Kidney (tissue), 22 donors: Measurements from ENCODE around the gene ZNF506. TPM values are rescaled to one million over a fixed set of nuclear protein-coding genes. Genes with fewer than 3 reads are reported as not detected.
A peak's percentile ranks its signal among the peaks of the same experiment; 100 is the strongest.
"Not testable (repeated sequence)": the region's sequence is repeated elsewhere in the genome, so short reads cannot be mapped to it uniquely, and the experiment has no call there.

Experiments used
- DNase-seq, 5 donors: peaks; one replicate each; pipeline ENCODE4 v3.0.0-alpha.2; 2013 to 2020
- FAIRE-seq: peaks from 2 replicates; lab custom pipeline; 2012; peaks lifted over from hg19 to GRCh38; lab: Jason Lieb, UNC
- H3K27ac ChIP-seq, 2 donors: one replicate each; pipeline ENCODE4 v1.7.0; 2013; ENCODE audit warnings: low read depth in 2 of 2, low read length in 2 of 2, inconsistent platforms in 1 of 2
- H3K27me3 ChIP-seq: one replicate; pipeline ENCODE4 v1.7.1; 2013; ENCODE audit warnings: low read length, inconsistent platforms; ENCODE audit not compliant: control insufficient read depth, insufficient read depth
- H3K36me3 ChIP-seq, 3 donors: one replicate each; pipeline versions ENCODE4 v1.7.0 to v1.7.1; 2013; ENCODE audit warnings: low read length in 3 of 3, control low read depth in 1 of 3, inconsistent platforms in 1 of 3; ENCODE audit not compliant: insufficient read depth in 3 of 3, control insufficient read depth in 2 of 3
- H3K4me1 ChIP-seq, 3 donors: one replicate each; pipeline versions ENCODE4 v1.7.0 to v1.7.1; 2013; ENCODE audit warnings: low read length in 3 of 3, inconsistent platforms in 1 of 3, low read depth in 1 of 3; ENCODE audit not compliant: control insufficient read depth in 2 of 3, insufficient read depth in 2 of 3
- H3K4me3 ChIP-seq, 3 donors: one replicate each; pipeline versions ENCODE4 v1.7.0 to v1.8.1; 2013; ENCODE audit warnings: low read length in 3 of 3, control low read depth in 1 of 3, inconsistent platforms in 1 of 3
- H3K9ac ChIP-seq, 3 donors: one replicate each; pipeline versions ENCODE4 v1.7.0 to v1.7.1; 2013; ENCODE audit warnings: low read length in 3 of 3, control low read depth in 1 of 3, inconsistent platforms in 1 of 3
- H3K9me3 ChIP-seq, 3 donors: one replicate each; pipeline versions ENCODE4 v1.7.0 to v1.7.1; 2013; ENCODE audit warnings: low read length in 3 of 3, control low read depth in 1 of 3, inconsistent platforms in 1 of 3; ENCODE audit not compliant: control insufficient read depth in 2 of 3, insufficient read depth in 1 of 3
- intact Hi-C: fragments of 100-400 bp; cut with DNase I; formaldehyde crosslinking; loops from one replicate; pipeline ENCODE4 v1.11.1; 2022
- long read RNA-seq, 10 donors: library from polyadenylated mRNA in 1 of 10; unstranded in 1 of 10; transcript quantifications; one replicate each; pipeline ENCODE4 v2.0.0 and lab custom pipeline, GENCODE V29; 2021 to 2026
- polyA plus RNA-seq: library from polyadenylated mRNA; stranded (reverse); fragments of 350-450 nt; fragmentation: Illumina TruSeq; extraction: RNeasy Lipid Tissue Mini Kit (QIAGEN cat#74804); gene quantifications from one replicate; pipeline ENCODE4 v1.2.3, GENCODE V29; 2014; ENCODE audit warnings: low read depth, low replicate concordance; ENCODE audit not compliant: insufficient read depth
- total RNA-seq: library from RNA; stranded (reverse); fragmentation: NEBNext Ultra II Directional; extraction: Animal tissue kit (Norgen Biotek cat#: 25700); gene quantifications from one replicate; pipeline ENCODE4 v1.2.1, GENCODE V29; 2021
- TF ChIP-seq, protein P1 (sequence below): IDR thresholded peaks from 3 replicates; pipeline ENCODE4 v1.5.1; 2012; ENCODE audit warnings: mild to moderate bottlenecking, moderate library complexity, borderline replicate concordance; ENCODE audit not compliant: insufficient read depth; ENCODE audit errors: extremely low read depth
- donor health status: control.
- donor health status: control.
- donor health status: control.
- donor health status: control.
- donor health status: control.
- donor health status: DM: yes; HTN: yes; CAD: no.
- donor health status: Normal renal cell carcinoma (clear cell type).

ZNF506 gene
- total RNA-seq: 37.8 TPM
- 7.4 TPM for polyA plus RNA-seq
- long read RNA-seq, donor 1, full-length matches to known transcripts: 8 of 16 reads
- long read RNA-seq, donor 1, partial matches to known transcripts: 8 of 16 reads
- long read RNA-seq, donor 1, other reads (novel, unspliced or antisense): 0 of 16 reads
- long read RNA-seq, donor 2, full-length matches to known transcripts: 24 of 29 reads
- long read RNA-seq, donor 2, partial matches to known transcripts: 5 of 29 reads
- long read RNA-seq, donor 2, other reads (novel, unspliced or antisense): 0 of 29 reads
- long read RNA-seq, donor 3, full-length matches to known transcripts: 20 of 20 reads
- long read RNA-seq, donor 3, partial matches to known transcripts: 0 of 20 reads
- long read RNA-seq, donor 3, other reads (novel, unspliced or antisense): 0 of 20 reads
- long read RNA-seq, donor 4, full-length matches to known transcripts: 11 of 17 reads
- long read RNA-seq, donor 4, partial matches to known transcripts: 6 of 17 reads
- long read RNA-seq, donor 4, other reads (novel, unspliced or antisense): 0 of 17 reads
- long read RNA-seq, donor 5: 0 reads
- long read RNA-seq, donor 6, full-length matches to known transcripts: 6 of 6 reads
- long read RNA-seq, donor 6, partial matches to known transcripts: 0 of 6 reads
- long read RNA-seq, donor 6, other reads (novel, unspliced or antisense): 0 of 6 reads
- long read RNA-seq, donor 7, full-length matches to known transcripts: 6 of 12 reads
- long read RNA-seq, donor 7, partial matches to known transcripts: 2 of 12 reads
- long read RNA-seq, donor 7, other reads (novel, unspliced or antisense): 4 of 12 reads
- long read RNA-seq, donor 8, full-length matches to known transcripts: 9 of 9 reads
- long read RNA-seq, donor 8, partial matches to known transcripts: 0 of 9 reads
- long read RNA-seq, donor 8, other reads (novel, unspliced or antisense): 0 of 9 reads
- long read RNA-seq, donor 9, partial matches to known transcripts: 0 of 3 reads
- long read RNA-seq, donor 9, other reads (novel, unspliced or antisense): 0 of 3 reads
- long read RNA-seq, donor 10, full-length matches to known transcripts: 16 of 34 reads
- long read RNA-seq, donor 10, partial matches to known transcripts: 18 of 34 reads
- long read RNA-seq, donor 10, other reads (novel, unspliced or antisense): 0 of 34 reads

DNA sequence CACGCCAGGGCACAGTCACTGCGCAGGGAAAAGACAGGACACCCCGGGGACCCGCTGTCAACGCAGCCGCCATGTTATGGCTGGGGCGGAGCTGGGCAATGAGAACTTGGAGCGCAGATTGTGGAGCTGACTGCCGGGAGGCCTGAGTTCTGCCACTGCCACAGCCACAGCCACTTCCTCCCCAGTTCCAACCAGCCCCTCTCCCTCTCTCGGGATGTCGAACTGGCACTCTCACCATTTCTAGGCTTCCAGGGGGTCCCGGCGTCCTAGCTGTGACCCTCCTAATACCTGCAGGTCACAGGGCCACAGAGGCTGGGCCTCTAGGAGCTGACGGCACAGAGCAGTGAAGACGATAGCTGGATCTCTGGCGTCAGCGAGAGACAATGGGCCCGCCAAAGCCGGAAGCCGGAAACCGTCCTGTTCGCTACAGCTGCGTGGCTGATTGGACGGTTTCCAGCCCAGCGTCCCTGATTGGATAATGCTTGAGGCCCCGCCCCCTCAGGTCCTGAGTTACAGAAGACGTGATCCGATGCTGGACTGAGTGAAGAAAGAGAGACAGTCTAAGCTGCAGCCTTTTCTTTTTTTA is at the start of gene ZNF506:
Gene ZNF506 (minus strand): TSS at position 385 of the 586 bp plus-strand sequence. CDS start 147 bp downstream, at position 238.
- peak within 1 kb of the TSS; percentile 89 to 99 (median 98) for H3K9ac ChIP-seq
- peak; percentile 97 for FAIRE-seq
- H3K27me3 ChIP-seq: no peaks in the 10 kb centered on the region
- peaks cover 0 to 4% (median 0%) of the 10 kb centered on the region in 3 donors for H3K4me1 ChIP-seq
- intact Hi-C loops: no loop called here
- no peaks in the 10 kb centered on the region for H3K9me3 ChIP-seq
- DNase-seq: peak; percentile 98 to 100 (median 99)
- H3K36me3 ChIP-seq: no peaks in the 10 kb centered on the region
- TF ChIP-seq, protein P1, sequence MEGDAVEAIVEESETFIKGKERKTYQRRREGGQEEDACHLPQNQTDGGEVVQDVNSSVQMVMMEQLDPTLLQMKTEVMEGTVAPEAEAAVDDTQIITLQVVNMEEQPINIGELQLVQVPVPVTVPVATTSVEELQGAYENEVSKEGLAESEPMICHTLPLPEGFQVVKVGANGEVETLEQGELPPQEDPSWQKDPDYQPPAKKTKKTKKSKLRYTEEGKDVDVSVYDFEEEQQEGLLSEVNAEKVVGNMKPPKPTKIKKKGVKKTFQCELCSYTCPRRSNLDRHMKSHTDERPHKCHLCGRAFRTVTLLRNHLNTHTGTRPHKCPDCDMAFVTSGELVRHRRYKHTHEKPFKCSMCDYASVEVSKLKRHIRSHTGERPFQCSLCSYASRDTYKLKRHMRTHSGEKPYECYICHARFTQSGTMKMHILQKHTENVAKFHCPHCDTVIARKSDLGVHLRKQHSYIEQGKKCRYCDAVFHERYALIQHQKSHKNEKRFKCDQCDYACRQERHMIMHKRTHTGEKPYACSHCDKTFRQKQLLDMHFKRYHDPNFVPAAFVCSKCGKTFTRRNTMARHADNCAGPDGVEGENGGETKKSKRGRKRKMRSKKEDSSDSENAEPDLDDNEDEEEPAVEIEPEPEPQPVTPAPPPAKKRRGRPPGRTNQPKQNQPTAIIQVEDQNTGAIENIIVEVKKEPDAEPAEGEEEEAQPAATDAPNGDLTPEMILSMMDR: no peak
- H3K4me3 ChIP-seq: peak within 1 kb of the TSS; percentile 92 to 99 (median 95)
- H3K27ac ChIP-seq: peak within 1 kb of the TSS; percentile 99

DNA sequence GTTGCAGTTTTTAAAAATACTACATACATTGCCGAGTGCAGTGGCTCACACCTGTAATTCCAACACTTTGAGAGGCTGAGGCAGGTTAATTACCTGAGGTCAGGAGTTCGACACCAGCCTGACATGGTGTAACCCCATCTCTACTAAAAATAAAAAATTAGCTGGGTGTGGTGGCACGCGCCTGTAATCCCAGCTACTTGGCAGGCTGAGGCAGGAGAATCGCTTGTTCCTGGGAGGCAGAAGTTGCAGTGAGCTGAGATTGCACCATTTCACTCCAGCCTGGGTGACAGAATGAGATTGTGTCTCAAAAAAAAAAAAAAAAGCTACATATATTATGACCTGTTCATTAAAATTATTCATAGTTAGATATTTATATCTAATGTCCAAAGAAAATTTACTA is 48.5 kb upstream of the ZNF506 start:
- H3K4me3 ChIP-seq, H3K27ac ChIP-seq, DNase-seq, H3K9me3 ChIP-seq, H3K36me3 ChIP-seq, H3K27me3 ChIP-seq, FAIRE-seq, H3K9ac ChIP-seq, intact Hi-C loops, H3K4me1 ChIP-seq: not testable (repeated sequence)

DNA sequence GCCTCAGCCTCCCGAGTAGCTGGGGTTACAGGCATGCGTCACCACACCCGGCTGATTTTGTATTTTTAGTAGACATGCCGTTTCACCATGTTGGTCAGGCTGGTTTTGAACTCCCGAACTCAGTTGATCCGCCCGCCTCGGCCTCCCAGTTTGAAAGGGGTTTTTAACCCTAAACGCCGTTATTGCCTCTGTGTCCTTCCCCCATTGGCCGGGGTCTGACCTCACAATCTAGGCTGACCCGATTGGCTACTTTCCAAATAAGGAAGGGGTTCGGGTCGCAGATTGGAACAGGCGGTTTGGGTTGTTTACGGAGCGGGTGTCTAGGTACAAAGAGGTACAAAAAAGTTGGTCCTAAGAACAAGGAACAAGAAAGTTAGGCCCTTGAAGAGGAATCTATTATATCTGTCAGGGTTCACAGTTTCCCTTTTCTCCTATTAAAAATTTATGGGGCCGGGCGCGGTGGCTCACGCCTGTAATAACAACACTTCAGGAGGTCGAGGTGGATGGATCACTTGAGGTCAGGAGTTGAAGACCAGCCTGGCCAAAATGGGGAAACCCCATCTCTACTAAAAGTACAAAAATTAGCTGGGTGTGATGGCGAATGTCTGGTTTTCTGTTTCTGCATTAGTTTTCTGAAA is 45.2 kb upstream of the ZNF506 start:
- TF ChIP-seq, protein P1: no peak
- Histone ChIP-seq H3K36me3 (no peaks in the 10 kb centered on the region), H3K27me3 (no peaks in the 10 kb centered on the region), H3K9me3 (no peaks in the 10 kb centered on the region), H3K4me3 (peak overlapping the region; percentile 85 to 96 (median 93)), H3K9ac (peak overlapping the region; percentile 84 to 97 (median 95)), H3K4me1 (peaks cover 0 to 6% (median 0%) of the 10 kb centered on the region in 3 donors), H3K27ac (peak overlapping the region; percentile 88 to 89)
- intact Hi-C loops: no loop called here
- FAIRE-seq (no peak), DNase-seq (peak in 4 of 5 donors; percentile 59 to 78 (median 66))
